Lung (tissue), 12 donors: ENCODE results near the gene TMEM196. TPM values are rescaled to one million over a fixed set of nuclear protein-coding genes. Genes with fewer than 3 reads are reported as not detected.
"Not testable (repeated sequence)": the region's sequence is repeated elsewhere in the genome, so short reads cannot be mapped to it uniquely, and the experiment has no call there.

ENCODE experiments used
- ATAC-seq: fragments of 200-7000 bp; cut with Tn5 transposase; one replicate; pipeline ENCODE4 v1.9.1; 2020; ENCODE audit warnings: moderate number of reproducible peaks; ENCODE audit not compliant: insufficient read depth, low FRiP score
- DNase-seq, 3 donors: peaks; one replicate each; pipeline ENCODE4 v3.0.0-alpha.2; 2013 to 2017
- H3K27ac ChIP-seq, 2 donors: one replicate each; pipeline ENCODE4 v1.5.1; 2013; ENCODE audit warnings: mild to moderate bottlenecking in 2 of 2, moderate library complexity in 2 of 2, control low read depth in 1 of 2, inconsistent platforms in 1 of 2, low read depth in 1 of 2, low read length in 1 of 2
- H3K27me3 ChIP-seq, 3 donors: one replicate each; pipeline ENCODE4 v1.5.1; 2013; ENCODE audit warnings: low read length in 2 of 3; ENCODE audit not compliant: control insufficient read depth in 3 of 3, insufficient read depth in 3 of 3
- H3K36me3 ChIP-seq, 4 donors: one replicate each; pipeline ENCODE4 v1.5.1; 2013; ENCODE audit warnings: low read length in 4 of 4, mild to moderate bottlenecking in 1 of 4, moderate library complexity in 1 of 4; ENCODE audit not compliant: control insufficient read depth in 4 of 4, insufficient read depth in 4 of 4
- H3K4me1 ChIP-seq, 5 donors: one replicate each; pipeline ENCODE4 v1.5.1; 2013; ENCODE audit warnings: low read length in 5 of 5, mild to moderate bottlenecking in 2 of 5, moderate library complexity in 1 of 5; ENCODE audit not compliant: control insufficient read depth in 5 of 5, insufficient read depth in 5 of 5
- H3K4me3 ChIP-seq: one replicate; pipeline ENCODE4 v1.5.1; 2013; ENCODE audit warnings: mild to moderate bottlenecking, control low read depth, moderate library complexity
- H3K9ac ChIP-seq, 2 donors: one replicate each; pipeline ENCODE4 v1.5.1; 2013; ENCODE audit warnings: low read length in 2 of 2, control low read depth in 1 of 2; ENCODE audit not compliant: insufficient read depth in 1 of 2
- H3K9me3 ChIP-seq, 4 donors: one replicate each; pipeline ENCODE4 v1.5.1; 2013; ENCODE audit warnings: low read length in 3 of 4, mild to moderate bottlenecking in 1 of 4, moderate library complexity in 1 of 4; ENCODE audit not compliant: control insufficient read depth in 4 of 4, insufficient read depth in 3 of 4
- WGBS, 2 donors: extraction: QIAGEN DNeasy Blood & Tissue Kit; methylation state at CpG; one replicate each; pipeline ENCODE4 v1.1.7; 2013; 5-methylcytosine and 5-hydroxymethylcytosine counted together
- polyA plus RNA-seq, 2 donors: library from polyadenylated mRNA; stranded (reverse); fragments of 200-250 nt; gene quantifications; one replicate each; pipeline ENCODE4 v1.2.1, GENCODE V29; 2013
- total RNA-seq, 2 donors: library from RNA; depleted of rRNA in 1 of 2; stranded (reverse); fragments of >200 nt in 1 of 2; gene quantifications; one replicate each; pipeline ENCODE4 v1.2.1, GENCODE V29; 2014 to 2021
- TF ChIP-seq, protein P1 (sequence below): IDR thresholded peaks from 2 replicates; pipeline ENCODE4 v1.5.1; 2012; ENCODE audit warnings: mild to moderate bottlenecking; ENCODE audit errors: control extremely low read depth, extremely low read depth
- donor health status: control.
- donor health status: control.
- donor health status: Bipolar disorder and iron deficiency.
- donor health status: healthy.
- donor health status: DM: yes; HTN: yes; CAD: no.

Gene TMEM196
- total and polyA plus RNA-seq, 4 donors = 0.06 TPM; not detected in 3

DNA sequence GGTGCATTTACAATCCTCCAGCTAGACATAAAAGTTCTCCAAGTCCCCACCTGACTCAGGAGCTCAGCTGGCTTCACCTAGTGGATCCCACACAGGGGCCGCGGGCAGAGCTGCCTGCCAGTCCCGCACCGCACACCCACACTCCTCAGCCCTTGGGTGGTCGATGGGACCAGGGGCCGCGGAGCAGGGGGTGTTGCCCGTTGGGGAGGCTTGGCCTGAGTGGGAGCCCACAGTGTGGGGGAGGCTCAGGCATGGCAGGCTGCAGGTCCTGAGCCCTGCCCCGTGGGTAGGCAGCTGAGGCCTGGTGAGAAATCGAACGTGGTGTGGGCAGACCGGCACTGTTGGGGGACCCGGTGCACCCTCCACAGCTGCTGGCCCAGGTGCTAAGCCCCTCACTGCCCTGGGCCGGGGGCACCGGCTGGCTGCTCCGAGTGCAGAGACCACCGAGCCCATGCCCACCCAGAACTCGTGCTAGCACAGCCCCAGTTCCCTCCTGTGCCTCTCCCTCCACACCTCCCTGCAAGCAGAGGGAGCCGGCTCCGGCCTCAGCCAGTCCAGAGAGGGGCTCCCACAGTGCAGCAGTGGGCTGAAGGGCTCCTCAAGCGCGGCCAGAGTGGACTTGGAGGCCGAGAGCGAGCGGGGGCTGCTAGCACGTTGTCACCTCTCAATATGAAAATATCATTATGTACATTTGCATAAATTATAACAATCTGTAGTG is 81.1 kb downstream of the TMEM196 start:
- DNase-seq (no peak), ATAC-seq (no peak)
- H3K4me1 ChIP-seq = no peaks in the 10 kb centered on the region
- no peaks in the 10 kb centered on the region for H3K27me3 ChIP-seq
- H3K4me3 ChIP-seq = no peak overlapping the region
- 95 to 97% methylated on average over 26 of the region's 26 CpGs for whole genome bisulfite sequencing, 2 donors
- TF ChIP-seq, protein P1, sequence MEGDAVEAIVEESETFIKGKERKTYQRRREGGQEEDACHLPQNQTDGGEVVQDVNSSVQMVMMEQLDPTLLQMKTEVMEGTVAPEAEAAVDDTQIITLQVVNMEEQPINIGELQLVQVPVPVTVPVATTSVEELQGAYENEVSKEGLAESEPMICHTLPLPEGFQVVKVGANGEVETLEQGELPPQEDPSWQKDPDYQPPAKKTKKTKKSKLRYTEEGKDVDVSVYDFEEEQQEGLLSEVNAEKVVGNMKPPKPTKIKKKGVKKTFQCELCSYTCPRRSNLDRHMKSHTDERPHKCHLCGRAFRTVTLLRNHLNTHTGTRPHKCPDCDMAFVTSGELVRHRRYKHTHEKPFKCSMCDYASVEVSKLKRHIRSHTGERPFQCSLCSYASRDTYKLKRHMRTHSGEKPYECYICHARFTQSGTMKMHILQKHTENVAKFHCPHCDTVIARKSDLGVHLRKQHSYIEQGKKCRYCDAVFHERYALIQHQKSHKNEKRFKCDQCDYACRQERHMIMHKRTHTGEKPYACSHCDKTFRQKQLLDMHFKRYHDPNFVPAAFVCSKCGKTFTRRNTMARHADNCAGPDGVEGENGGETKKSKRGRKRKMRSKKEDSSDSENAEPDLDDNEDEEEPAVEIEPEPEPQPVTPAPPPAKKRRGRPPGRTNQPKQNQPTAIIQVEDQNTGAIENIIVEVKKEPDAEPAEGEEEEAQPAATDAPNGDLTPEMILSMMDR = no peak
- H3K9ac ChIP-seq = no peak overlapping the region
- peaks cover 0 to 2% (median under 1%) of the 10 kb centered on the region in 4 donors for H3K36me3 ChIP-seq
- H3K9me3 ChIP-seq = peaks cover 0 to 3% (median 0%) of the 10 kb centered on the region in 4 donors
- no peak overlapping the region for H3K27ac ChIP-seq

DNA sequence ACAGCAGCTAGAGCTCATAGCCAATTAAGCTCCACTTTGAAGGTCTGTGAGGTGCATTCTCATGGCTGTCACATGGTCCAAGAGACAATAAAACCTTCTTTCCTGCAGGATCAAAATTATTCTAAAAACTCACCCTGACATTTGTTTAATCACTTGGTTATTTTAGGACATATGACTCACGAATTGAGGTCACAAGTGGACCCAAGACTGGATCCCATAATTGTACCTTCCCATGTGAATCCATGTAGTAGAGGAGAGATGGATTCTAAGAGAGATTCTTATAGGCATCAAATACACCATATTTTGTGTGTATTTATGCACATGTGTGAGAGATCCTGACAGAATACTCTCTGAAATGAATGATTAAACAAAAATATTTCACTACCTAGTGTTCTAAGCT is 82.7 kb downstream of the TMEM196 start:
- ATAC-seq = no peak
- H3K4me3 ChIP-seq = no peak overlapping the region
- WGBS, 2 donors = 68 to 91% methylated on average over 1 of the region's 1 CpG
- H3K36me3 ChIP-seq = no peaks in the 10 kb centered on the region
- no peak for DNase-seq
- H3K9me3 ChIP-seq = peaks cover 0 to 3% (median 0%) of the 10 kb centered on the region in 4 donors
- no peak overlapping the region for H3K9ac ChIP-seq
- no peaks in the 10 kb centered on the region for H3K4me1 ChIP-seq
- H3K27me3 ChIP-seq = no peaks in the 10 kb centered on the region
- TF ChIP-seq, protein P1 = no peak
- no peak overlapping the region for H3K27ac ChIP-seq

GRCh38 chr7:19689130-19689529 is 84.3 kb downstream of the TMEM196 start:
- 76 to 90% methylated on average over 12 of the region's 12 CpGs for WGBS, 2 donors
- H3K36me3 ChIP-seq, DNase-seq, H3K9me3 ChIP-seq, H3K4me1 ChIP-seq, H3K9ac ChIP-seq, H3K4me3 ChIP-seq, H3K27ac ChIP-seq, H3K27me3 ChIP-seq, ATAC-seq: not testable (repeated sequence)

- no peak for ATAC-seq
- no peaks in the 10 kb centered on the region for H3K9me3 ChIP-seq
- TF ChIP-seq, protein P1 = no peak
Measured at GRCh38 chr7:19681596-19681995, 91.8 kb downstream of the TMEM196 start.

More at GRCh38 chr7:19681596-19681995, 91.8 kb downstream of the TMEM196 start:
- DNase-seq = no peak
- no peaks in the 10 kb centered on the region for H3K27me3 ChIP-seq
- no peak overlapping the region for H3K27ac ChIP-seq
- WGBS, 2 donors = 91 to 93% methylated on average over 5 of the region's 5 CpGs
- H3K36me3 ChIP-seq = no peaks in the 10 kb centered on the region
- no peak overlapping the region for H3K4me3 ChIP-seq
- no peak overlapping the region for H3K9ac ChIP-seq
- no peaks in the 10 kb centered on the region for H3K4me1 ChIP-seq
